PFSK-1 (cell line): ENCODE measurements around the gene C19orf73.

Experiments used
- FOXP2 ChIP-seq: optimal IDR thresholded peaks from 2 replicates; pipeline ENCODE3; 2011; ENCODE audit warnings: borderline replicate concordance, control low read depth, inconsistent platforms; ENCODE audit not compliant: insufficient read depth; ENCODE audit errors: extremely low read length, extremely low read depth
- POLR2AphosphoS5 ChIP-seq: IDR thresholded peaks from 2 replicates; pipeline ENCODE4 v1.6.1; 2012; ENCODE audit warnings: low read depth, mild to moderate bottlenecking, control low read depth, low read length, moderate library complexity
- REST ChIP-seq, 2 experiments: IDR thresholded peaks; 2 replicates each; pipeline versions ENCODE4 v1.6.1 to v1.8.0; 2011 to 2012; ENCODE audit warnings: low read depth in 2 of 2, low read length in 2 of 2, control low read depth in 1 of 2, inconsistent platforms in 1 of 2, mild to moderate bottlenecking in 1 of 2, moderate library complexity in 1 of 2; ENCODE audit not compliant: insufficient read depth in 1 of 2
- SIN3A ChIP-seq: IDR thresholded peaks from 2 replicates; pipeline ENCODE4 v1.6.1; 2012; ENCODE audit warnings: mild to moderate bottlenecking, low read length, moderate library complexity, borderline replicate concordance; ENCODE audit not compliant: insufficient read depth
- TAF1 ChIP-seq: IDR thresholded peaks from 2 replicates; pipeline ENCODE4 v1.6.1; 2012; ENCODE audit warnings: low read length, control low read depth, borderline replicate concordance; ENCODE audit not compliant: insufficient read depth

Gene C19orf73

GRCh38 chr19:49113762-49114629, 4.9 kb downstream of the C19orf73 start, which contains the start of gene LIN7B:
TSS of gene LIN7B (plus strand) at chr19:49114370. CDS start at chr19:49114405, 35 bp downstream.
- no peak for TF ChIP-seq SIN3A
- peak; percentile 30; the same call in 1 of the 2 replicates for TF ChIP-seq POLR2AphosphoS5

- TF ChIP-seq SIN3A = no peak
- no peak for TF ChIP-seq POLR2AphosphoS5
- no peak for TF ChIP-seq FOXP2
- TF ChIP-seq REST (IDR thresholded peaks at IDR 0.05; ENCODE audit: insufficient read depth in 1 of 2, low read depth in 2 of 2, low read length in 2 of 2) = no peak
- TF ChIP-seq TAF1 = no peak
Measured at GRCh38 chr19:49111218-49111998, 7.5 kb downstream of the C19orf73 start.

DNA sequence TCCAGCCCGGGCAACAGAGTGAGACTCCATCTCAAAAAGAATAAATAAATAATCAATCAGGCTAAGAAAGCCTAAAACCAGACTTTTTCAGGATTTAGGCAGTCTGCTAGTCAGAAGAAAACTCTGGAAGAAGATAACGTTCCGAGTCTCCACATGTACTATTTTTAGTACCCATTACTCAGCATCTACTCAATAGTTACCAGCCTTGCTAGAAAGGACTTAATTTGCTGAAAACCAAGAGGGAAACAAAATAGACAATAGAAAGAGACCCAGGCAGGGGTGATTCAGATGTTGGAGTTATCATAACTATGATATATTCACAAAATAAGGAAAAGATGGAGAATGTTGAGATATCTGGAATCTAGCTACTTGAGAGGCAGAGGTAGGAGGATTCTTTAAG, 8.4 kb downstream of the C19orf73 start:
- TF ChIP-seq REST (IDR thresholded peaks at IDR 0.05; ENCODE audit: insufficient read depth in 1 of 2, low read depth in 2 of 2, low read length in 2 of 2) (no peak), SIN3A (no peak), POLR2AphosphoS5 (no peak), TAF1 (no peak), FOXP2 (no peak)

- TF ChIP-seq POLR2AphosphoS5 (0 out of 2 replicates have a peak, but pooled peaks have one; percentile 41), SIN3A (no peak)
Measured at GRCh38 chr19:49109569-49110233, 9.2 kb downstream of the C19orf73 start.

GRCh38 chr19:49109051-49109450, 9.9 kb downstream of the C19orf73 start:
- TF ChIP-seq REST (IDR thresholded peaks at IDR 0.05; ENCODE audit: insufficient read depth in 1 of 2, low read depth in 2 of 2, low read length in 2 of 2) (no peak), POLR2AphosphoS5 (0 out of 2 replicates have a peak, but pooled peaks have one; percentile 26)
